HCT116 (cell line): Measurements from ENCODE around the gene TRAPPC1.

Source experiments
- EZH2phosphoT487 ChIP-seq: fragments of 200-600 bp; IDR thresholded peaks from 2 replicates; pipeline ENCODE4 v1.6.1; 2018; ENCODE audit warnings: antibody characterized with exemption, borderline replicate concordance
- POLR2A ChIP-seq: IDR thresholded peaks from 2 replicates; pipeline ENCODE4 v1.7.0; 2011; ENCODE audit warnings: borderline replicate concordance; ENCODE audit not compliant: insufficient read depth, insufficient read length; ENCODE audit errors: extremely low read depth
- POLR2AphosphoS5 ChIP-seq: IDR thresholded peaks from 2 replicates; pipeline ENCODE4 v1.6.1; 2011; ENCODE audit warnings: mild to moderate bottlenecking, low read depth, low read length, moderate library complexity
- RAD21 ChIP-seq: IDR thresholded peaks from 2 replicates; pipeline ENCODE4 v1.6.1; 2012; ENCODE audit warnings: low read depth, mild to moderate bottlenecking
- TCF7L2 ChIP-seq: IDR thresholded peaks from 2 replicates; pipeline ENCODE4 v1.7.0; 2011; ENCODE audit warnings: borderline replicate concordance, inconsistent platforms; ENCODE audit not compliant: insufficient read depth, insufficient read length; ENCODE audit errors: extremely low read depth
- YY1 ChIP-seq: IDR thresholded peaks from 2 replicates; pipeline ENCODE4 v1.6.1; 2011; ENCODE audit warnings: low read length, low read depth, moderate library complexity, mild to moderate bottlenecking; ENCODE audit not compliant: insufficient replicate concordance; ENCODE audit errors: extremely low read depth
- TF ChIP-seq, protein P1 (sequence below): IDR thresholded peaks from 2 replicates; pipeline ENCODE4 v1.6.1; 2012
- TF ChIP-seq, protein P2 (sequence below), 3 experiments: fragments of 200-600 bp in 1 of 3; sonication (generic) in 1 of 3; IDR thresholded peaks in 2 of 3; conservative IDR thresholded peaks in 1 of 3; 2 replicates each; pipeline ENCODE4 v1.5.1; 2012 to 2017; ENCODE audit warnings: low read depth in 2 of 3, low read length in 2 of 3, antibody characterized with exemption in 1 of 3, borderline replicate concordance in 1 of 3, control low read depth in 1 of 3, mild to moderate bottlenecking in 1 of 3, mixed read lengths in 1 of 3, mixed run types in 1 of 3, moderate library complexity in 1 of 3; ENCODE audit not compliant: insufficient read depth in 1 of 3

DNA sequence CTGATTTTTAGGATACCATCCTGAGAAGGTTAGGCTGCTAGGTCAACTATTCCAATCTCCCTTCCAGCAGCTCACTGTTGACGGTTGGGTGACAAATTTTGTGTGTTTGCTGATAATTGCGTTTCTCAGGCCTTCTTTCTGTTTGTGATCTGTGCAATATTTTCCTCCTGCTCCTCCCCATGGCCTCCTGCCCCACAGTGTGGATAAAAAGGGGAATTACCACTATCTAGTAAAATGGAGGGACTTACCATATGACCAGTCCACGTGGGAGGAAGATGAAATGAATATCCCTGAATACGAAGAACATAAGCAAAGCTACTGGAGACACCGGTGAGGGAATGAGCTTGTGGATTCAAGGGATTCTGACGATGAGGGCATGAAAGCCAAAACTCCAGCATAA lies 34.0 kb downstream of the TRAPPC1 start:
- TF ChIP-seq, protein P1, sequence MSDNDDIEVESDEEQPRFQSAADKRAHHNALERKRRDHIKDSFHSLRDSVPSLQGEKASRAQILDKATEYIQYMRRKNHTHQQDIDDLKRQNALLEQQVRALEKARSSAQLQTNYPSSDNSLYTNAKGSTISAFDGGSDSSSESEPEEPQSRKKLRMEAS: no peak
- TF ChIP-seq, protein P2, sequence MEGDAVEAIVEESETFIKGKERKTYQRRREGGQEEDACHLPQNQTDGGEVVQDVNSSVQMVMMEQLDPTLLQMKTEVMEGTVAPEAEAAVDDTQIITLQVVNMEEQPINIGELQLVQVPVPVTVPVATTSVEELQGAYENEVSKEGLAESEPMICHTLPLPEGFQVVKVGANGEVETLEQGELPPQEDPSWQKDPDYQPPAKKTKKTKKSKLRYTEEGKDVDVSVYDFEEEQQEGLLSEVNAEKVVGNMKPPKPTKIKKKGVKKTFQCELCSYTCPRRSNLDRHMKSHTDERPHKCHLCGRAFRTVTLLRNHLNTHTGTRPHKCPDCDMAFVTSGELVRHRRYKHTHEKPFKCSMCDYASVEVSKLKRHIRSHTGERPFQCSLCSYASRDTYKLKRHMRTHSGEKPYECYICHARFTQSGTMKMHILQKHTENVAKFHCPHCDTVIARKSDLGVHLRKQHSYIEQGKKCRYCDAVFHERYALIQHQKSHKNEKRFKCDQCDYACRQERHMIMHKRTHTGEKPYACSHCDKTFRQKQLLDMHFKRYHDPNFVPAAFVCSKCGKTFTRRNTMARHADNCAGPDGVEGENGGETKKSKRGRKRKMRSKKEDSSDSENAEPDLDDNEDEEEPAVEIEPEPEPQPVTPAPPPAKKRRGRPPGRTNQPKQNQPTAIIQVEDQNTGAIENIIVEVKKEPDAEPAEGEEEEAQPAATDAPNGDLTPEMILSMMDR (IDR thresholded peaks at IDR 0.05 in 2 of 3, conservative IDR thresholded peaks at IDR 0.05 in 1 of 3; ENCODE audit: borderline replicate concordance in 1 of 3, insufficient read depth in 1 of 3, low read depth in 2 of 3, low read length in 2 of 3): peak; percentile 34 to 69 (median 59); a peak in 4 of 6 replicates
- TF ChIP-seq RAD21: peak; percentile 77
- no peak for TF ChIP-seq TCF7L2
- no peak for TF ChIP-seq POLR2AphosphoS5
- TF ChIP-seq POLR2A: no peak
- TF ChIP-seq YY1: no peak
- no peak for TF ChIP-seq EZH2phosphoT487
